Spleen (tissue), 7 donors: ENCODE data around the gene DYNLT1.

ENCODE experiments used
- CTCF ChIP-seq, 11 experiments: fragments of 200-600 bp in 7 of 11; fragments of 450-650 bp in 4 of 11; sonication (generic) in 4 of 11; IDR thresholded peaks in 8 of 11; conservative IDR thresholded peaks in 3 of 11; 1 replicate in 7 of 11; 2 replicates in 4 of 11; pipeline versions ENCODE4 v1.4.0 to v1.8.0; 2016 to 2021; ENCODE audit warnings: antibody characterized with exemption in 11 of 11, inconsistent platforms in 4 of 11, mild to moderate bottlenecking in 1 of 11
- POLR2A ChIP-seq, 3 donors: fragments of 450-650 bp; IDR thresholded peaks; one replicate each; pipeline ENCODE4 v1.5.1; 2017; ENCODE audit warnings: antibody characterized with exemption in 3 of 3, mild to moderate bottlenecking in 1 of 3
- POLR2AphosphoS5 ChIP-seq, 3 donors: sonication (generic); formaldehyde crosslinking; IDR thresholded peaks; one replicate each; pipeline ENCODE4 v1.5.1; 2017; ENCODE audit warnings: antibody characterized with exemption in 3 of 3
- donor health status: DM: no; HTN: no; CAD: no; lungs with moderate emphysema.
- donor health status: DM: no; HTN: no; CAD: no.
- donor health status: DM: no; HTN: no; CAD: no.

- TF ChIP-seq POLR2A (IDR thresholded peaks at IDR 0.05): no peak
- peak; percentile 60 to 70 (median 64) for TF ChIP-seq POLR2AphosphoS5 (IDR thresholded peaks at IDR 0.05)
- TF ChIP-seq CTCF (IDR thresholded peaks at IDR 0.05 in 8 of 11, conservative IDR thresholded peaks at IDR 0.05 in 3 of 11): no peak
Observed at GRCh38 chr6:158631678-158632537, 12.6 kb downstream of the DYNLT1 start.
